GM23248 (cell line): ENCODE measurements around the gene RAB3GAP1.
"Not testable (repeated sequence)": the region's sequence is repeated elsewhere in the genome, so short reads cannot be mapped to it uniquely, and the experiment has no call there.

Experiments used
- EZH2 ChIP-seq: fragments of 200-600 bp; sonication (generic); IDR thresholded peaks from 2 replicates; pipeline ENCODE4 v1.6.1; 2018; ENCODE audit warnings: antibody characterized with exemption, mild to moderate bottlenecking; ENCODE audit not compliant: insufficient read depth, poor library complexity, severe bottlenecking
- EZH2phosphoT487 ChIP-seq: fragments of 200-600 bp; sonication (generic); IDR thresholded peaks from 2 replicates; pipeline ENCODE4 v1.6.1; 2018; ENCODE audit warnings: antibody characterized with exemption, moderate library complexity, mild to moderate bottlenecking, low read depth; ENCODE audit not compliant: insufficient read depth

DNA sequence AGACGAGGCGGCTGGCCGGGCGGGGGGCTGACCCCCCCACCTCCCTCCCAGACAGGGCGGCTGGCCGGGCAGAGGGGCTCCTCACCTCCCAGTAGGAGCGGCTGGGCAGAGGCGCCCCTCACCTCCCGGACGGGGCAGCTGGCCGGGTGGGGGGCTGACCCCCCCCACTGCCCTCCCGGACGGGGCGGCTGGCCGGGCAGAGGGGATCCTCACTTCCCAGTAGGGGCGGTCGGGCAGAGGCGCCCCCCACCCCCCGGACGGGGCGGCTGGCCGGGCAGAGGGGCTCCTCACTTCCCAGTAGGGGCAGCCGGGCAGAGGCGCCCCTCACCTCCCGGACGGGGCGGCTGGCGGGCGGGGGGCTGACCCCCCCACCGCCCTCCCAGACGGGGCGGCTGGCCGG is 18.9 kb upstream of the RAB3GAP1 start:
- TF ChIP-seq EZH2phosphoT487, EZH2: not testable (repeated sequence)
